Measurements from ENCODE around the gene FCSK.

DNA sequence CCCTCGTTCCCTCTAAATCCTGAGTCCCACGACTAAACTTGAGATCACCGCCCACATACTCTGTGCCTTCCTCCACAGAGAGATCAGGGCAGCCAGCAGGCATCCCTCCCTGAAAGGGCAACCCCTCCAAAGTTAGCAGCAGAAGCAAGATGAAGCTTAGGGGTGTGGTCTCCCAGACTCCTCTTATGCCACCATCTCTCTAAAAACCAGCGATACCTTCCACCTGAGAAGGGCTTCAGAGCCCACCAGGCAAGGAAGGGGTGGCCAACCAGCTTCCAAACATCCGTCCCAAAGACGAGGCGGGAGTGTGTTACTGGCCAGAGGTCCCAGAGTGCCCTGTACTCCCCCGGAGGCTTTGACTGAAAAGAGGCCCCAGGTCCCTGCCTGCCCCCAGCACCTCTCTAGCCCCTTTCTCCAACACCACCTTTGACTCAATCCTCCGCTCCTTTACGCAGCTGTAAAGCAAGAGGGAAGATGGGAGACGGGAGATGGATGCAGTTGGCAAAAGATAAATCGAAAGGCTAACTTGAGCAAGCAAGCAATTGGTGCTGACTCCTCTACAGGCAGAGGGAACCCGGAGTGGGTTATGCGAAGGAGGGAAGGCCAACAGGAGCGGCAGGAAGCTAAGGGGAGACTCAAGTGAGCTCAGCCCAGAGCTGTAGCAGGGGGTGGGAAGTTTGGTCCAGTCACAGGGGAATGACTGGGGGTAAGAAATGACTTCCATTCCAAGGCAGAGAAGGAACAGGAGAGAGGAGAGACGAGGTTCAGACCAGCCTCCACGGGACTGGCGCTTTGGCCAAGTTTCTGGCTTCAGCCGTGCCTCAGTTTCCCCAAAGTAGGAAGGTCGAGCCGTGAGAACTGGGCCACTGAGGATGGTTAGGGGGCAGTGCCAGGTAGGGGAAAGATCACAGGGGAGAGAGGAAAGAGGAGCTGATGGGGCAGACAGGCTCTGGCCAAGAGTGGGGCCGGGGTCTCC is 16.5 kb upstream of the FCSK start:
- TF ChIP-seq BRCA1 (IDR thresholded peaks at IDR 0.05; ENCODE audit: low read depth, low read length): no peak
- no peak for TF ChIP-seq POLR2AphosphoS5 (IDR thresholded peaks at IDR 0.05; ENCODE audit: low read depth, low read length)
- TF ChIP-seq CTCF (IDR thresholded peaks at IDR 0.05; ENCODE audit: control extremely low read depth in 1 of 3, insufficient read depth in 1 of 3, low read depth in 1 of 3, low read length in 3 of 3): no peak
- no peak for TF ChIP-seq EGR1 (IDR thresholded peaks at IDR 0.05; ENCODE audit: borderline replicate concordance, low read depth, low read length)
- TF ChIP-seq, protein P1, sequence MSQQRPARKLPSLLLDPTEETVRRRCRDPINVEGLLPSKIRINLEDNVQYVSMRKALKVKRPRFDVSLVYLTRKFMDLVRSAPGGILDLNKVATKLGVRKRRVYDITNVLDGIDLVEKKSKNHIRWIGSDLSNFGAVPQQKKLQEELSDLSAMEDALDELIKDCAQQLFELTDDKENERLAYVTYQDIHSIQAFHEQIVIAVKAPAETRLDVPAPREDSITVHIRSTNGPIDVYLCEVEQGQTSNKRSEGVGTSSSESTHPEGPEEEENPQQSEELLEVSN (IDR thresholded peaks at IDR 0.05): no peak
- TF ChIP-seq, protein P2, sequence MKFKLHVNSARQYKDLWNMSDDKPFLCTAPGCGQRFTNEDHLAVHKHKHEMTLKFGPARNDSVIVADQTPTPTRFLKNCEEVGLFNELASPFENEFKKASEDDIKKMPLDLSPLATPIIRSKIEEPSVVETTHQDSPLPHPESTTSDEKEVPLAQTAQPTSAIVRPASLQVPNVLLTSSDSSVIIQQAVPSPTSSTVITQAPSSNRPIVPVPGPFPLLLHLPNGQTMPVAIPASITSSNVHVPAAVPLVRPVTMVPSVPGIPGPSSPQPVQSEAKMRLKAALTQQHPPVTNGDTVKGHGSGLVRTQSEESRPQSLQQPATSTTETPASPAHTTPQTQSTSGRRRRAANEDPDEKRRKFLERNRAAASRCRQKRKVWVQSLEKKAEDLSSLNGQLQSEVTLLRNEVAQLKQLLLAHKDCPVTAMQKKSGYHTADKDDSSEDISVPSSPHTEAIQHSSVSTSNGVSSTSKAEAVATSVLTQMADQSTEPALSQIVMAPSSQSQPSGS (IDR thresholded peaks at IDR 0.05; ENCODE audit: low read length): no peak
- no peak for TF ChIP-seq SIX5 (IDR thresholded peaks at IDR 0.05; ENCODE audit: low read depth, low read length)
- no peak; the same call in 1 of the 2 replicates for TF ChIP-seq TAF1 (IDR thresholded peaks at IDR 0.05; ENCODE audit: low read depth, low read length)
- TF ChIP-seq KDM1A (IDR thresholded peaks at IDR 0.05; ENCODE audit: borderline replicate concordance, low read length): peak; percentile 16; the same call in 1 of the 2 replicates
- no peak for TF ChIP-seq HDAC2 (IDR thresholded peaks at IDR 0.05; ENCODE audit: borderline replicate concordance in 1 of 2, low read depth in 2 of 2, low read length in 2 of 2)
- TF ChIP-seq CHD1 (IDR thresholded peaks at IDR 0.05; ENCODE audit: low read depth, low read length): no peak
- TF ChIP-seq FOSL1 (IDR thresholded peaks at IDR 0.05; ENCODE audit: insufficient read depth, low read depth, low read length): no peak
- no peak for TF ChIP-seq MAFK (IDR thresholded peaks at IDR 0.05; ENCODE audit: low read depth, low read length)
